Keratinocyte (primary cell): ENCODE results near the gene TNS1.

Experiments
- EZH2 ChIP-seq: IDR thresholded peaks from one replicate; pipeline ENCODE4 v1.6.1; 2012; ENCODE audit warnings: inconsistent platforms, mild to moderate bottlenecking, low read length, moderate library complexity
- TF ChIP-seq, protein P1 (sequence below), 3 experiments: IDR thresholded peaks in 1 of 3; conservative IDR thresholded peaks in 1 of 3; optimal IDR thresholded peaks in 1 of 3; 2 replicates in 2 of 3; 3 replicates in 1 of 3; pipeline versions ENCODE3 to v1.5.1; 2011; ENCODE audit warnings: low read length in 3 of 3, mild to moderate bottlenecking in 3 of 3, moderate library complexity in 2 of 3, control low read depth in 1 of 3, inconsistent platforms in 1 of 3; ENCODE audit not compliant: insufficient read depth in 2 of 3; ENCODE audit errors: extremely low read depth in 1 of 3

- TF ChIP-seq, protein P1, sequence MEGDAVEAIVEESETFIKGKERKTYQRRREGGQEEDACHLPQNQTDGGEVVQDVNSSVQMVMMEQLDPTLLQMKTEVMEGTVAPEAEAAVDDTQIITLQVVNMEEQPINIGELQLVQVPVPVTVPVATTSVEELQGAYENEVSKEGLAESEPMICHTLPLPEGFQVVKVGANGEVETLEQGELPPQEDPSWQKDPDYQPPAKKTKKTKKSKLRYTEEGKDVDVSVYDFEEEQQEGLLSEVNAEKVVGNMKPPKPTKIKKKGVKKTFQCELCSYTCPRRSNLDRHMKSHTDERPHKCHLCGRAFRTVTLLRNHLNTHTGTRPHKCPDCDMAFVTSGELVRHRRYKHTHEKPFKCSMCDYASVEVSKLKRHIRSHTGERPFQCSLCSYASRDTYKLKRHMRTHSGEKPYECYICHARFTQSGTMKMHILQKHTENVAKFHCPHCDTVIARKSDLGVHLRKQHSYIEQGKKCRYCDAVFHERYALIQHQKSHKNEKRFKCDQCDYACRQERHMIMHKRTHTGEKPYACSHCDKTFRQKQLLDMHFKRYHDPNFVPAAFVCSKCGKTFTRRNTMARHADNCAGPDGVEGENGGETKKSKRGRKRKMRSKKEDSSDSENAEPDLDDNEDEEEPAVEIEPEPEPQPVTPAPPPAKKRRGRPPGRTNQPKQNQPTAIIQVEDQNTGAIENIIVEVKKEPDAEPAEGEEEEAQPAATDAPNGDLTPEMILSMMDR (optimal IDR thresholded peaks at IDR 0.05 in 1 of 3, IDR thresholded peaks at IDR 0.05 in 1 of 3, conservative IDR thresholded peaks at IDR 0.05 in 1 of 3; ENCODE audit: extremely low read depth in 1 of 3, insufficient read depth in 2 of 3, low read length in 3 of 3) = no peak
- TF ChIP-seq EZH2 = no peak
Observed at GRCh38 chr2:218022851-218023530, 20.2 kb upstream of the TNS1 start.
